Fibroblast of skin of left quadriceps (primary cell): ENCODE data around the gene PAQR9.

ENCODE experiments used
- DNase-seq, 2 experiments: peaks; one replicate each; pipeline ENCODE4 v3.0.0-alpha.2; 2013; ENCODE audit warnings: low read depth in 2 of 2

PAQR9 gene

DNA sequence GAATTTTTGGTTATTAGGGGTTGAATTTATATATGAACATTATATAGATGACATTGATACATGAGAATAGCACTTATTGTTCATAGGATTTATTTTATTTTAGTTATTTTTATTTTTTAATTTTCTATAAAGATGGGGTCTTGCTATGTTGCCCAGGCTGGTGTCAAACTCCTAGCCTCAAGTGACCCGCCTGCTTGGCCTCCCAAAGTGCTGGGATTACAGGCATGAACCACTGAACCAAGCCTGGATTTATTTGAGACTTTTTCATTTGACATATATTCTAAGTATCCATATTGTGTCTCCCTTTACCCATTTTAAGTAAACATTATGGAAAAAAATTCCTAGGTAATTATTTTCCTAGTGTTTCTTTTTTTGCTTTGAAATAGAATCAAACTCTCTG is 12.5 kb downstream of the PAQR9 start:
- DNase-seq: no peak

DNA sequence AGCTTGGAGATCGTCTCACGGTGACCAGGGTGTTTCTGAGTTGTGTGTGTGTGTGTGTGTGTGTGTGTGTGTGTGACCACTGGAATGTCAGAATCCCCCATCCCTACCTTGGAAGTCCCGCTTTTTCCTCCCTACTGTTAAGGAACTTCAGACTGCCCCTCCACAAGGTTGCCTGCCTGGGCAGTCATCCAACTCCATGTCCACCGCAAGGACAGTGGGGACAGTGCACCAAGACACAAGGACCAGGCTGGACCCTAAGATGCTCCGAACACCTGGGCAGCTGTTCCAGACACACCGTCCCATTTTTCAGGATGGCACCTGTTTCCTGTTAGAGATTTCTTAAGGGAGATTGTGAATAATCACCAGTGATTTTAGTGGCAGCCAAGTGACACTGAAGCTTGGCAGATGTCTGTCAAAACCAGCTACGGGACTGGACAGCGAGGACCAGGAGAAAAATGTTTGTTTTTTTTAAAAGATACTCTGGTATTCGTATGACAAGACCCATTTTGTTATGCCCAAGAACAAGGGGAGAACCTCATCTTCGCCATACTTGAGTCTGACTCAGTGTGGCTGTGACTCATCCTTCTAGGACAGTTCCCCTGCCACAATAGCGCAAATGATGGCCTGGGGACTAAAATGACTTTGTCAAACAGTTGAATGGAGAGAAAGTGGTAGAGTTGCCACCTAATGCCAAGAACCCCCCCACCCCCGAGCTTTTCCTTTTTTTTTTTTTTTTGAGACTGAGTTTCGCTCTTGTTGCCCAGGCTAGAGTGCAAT is 15.5 kb downstream of the PAQR9 start:
- no peak for DNase-seq

DNA sequence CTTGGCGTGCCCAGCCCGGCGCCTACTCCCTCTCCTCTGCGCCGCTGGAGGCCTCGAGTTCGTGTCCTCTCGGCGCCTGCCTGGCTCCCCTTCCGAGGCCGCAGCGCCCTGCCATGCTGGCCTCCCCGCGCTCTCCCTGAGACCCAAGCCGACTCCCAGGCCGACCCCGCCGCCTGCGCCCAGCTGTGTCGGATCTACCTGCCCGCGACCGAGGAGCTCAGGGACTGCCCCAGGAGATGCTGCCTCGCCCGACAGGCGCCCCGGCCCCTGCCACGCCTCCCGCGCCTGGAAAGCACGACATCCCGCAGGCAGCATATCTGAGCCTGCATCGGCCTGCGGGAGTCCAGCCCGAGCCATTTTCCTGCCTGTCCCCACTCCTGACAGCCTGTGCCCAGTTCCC is 16.1 kb downstream of the PAQR9 start:
- DNase-seq: no peak

DNA sequence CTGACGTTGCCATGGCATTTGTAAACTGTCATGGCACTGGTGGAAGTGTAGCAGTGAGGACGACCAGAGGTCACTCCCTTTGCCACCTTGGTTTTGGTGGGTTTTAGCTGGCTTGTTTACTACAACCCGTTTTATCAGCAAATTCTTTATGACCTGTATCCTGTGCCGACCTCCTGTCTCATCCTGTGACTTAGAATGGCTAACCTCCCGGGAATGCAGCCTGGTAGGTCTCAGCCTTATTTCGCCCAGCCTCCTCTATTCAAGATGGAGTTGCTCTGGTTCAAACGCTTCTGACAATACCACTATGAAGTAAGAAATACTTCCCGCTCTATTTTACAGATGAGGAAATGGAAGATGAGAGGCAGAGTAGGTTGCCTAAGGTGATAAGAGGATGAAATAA is 16.6 kb downstream of the PAQR9 start:
- DNase-seq: no peak

DNA sequence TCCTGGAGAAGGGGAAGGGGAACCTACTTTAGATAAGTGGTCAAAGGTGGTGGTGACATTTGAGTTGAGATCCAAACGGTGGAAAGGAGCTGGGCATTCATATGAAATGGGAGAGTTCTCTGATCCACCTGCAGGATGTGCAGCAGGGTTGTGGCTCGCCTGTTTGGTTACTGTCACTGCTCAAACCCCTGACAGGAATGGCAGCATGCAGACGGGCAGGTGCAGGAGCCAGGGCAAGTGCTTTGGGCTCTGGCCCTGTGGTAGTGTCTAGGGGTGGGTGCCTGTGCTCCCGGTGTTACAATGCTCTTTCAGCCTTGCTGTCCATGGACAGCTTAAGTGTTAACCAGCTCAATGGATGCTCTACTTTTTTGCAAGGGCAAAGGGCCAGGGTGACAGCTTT is 18.5 kb downstream of the PAQR9 start:
- no peak for DNase-seq

DNA sequence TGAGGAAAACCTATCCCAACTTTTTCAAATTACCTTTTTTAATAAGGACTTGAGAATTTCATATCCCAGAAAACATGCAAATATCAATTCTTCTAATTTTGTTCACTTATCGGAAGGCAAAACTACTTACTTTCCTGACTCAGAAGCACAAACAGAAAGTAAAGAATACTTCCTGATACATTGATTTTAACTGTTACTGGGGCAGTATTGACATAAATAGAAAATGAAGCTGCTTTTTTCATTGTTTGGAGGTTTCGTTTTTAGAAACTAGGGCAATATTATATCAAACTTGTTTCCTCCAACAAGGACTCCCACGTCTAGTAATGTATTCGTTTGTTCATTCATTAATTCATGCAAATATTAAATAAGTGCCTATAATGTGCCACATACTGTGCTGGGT is 19.1 kb downstream of the PAQR9 start:
- no peak for DNase-seq

DNA sequence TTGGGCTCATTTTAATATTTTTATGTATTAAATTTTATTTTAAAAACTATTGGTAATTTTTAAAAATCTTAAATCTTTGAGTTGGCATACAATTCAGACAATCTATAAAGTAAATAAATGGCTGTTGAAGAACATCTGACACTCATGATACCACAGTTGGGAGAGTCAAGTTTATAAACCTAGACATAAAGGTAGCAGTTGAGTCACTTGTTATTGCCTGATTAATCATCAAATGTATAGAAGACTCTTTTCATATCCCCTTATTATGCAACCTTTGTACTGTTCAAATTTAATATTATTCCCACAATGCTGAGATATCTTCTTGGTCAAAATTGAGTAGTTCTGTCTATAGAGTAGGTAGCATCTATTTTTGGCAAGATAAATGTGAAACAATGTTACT is 19.6 kb downstream of the PAQR9 start:
- DNase-seq: no peak

DNA sequence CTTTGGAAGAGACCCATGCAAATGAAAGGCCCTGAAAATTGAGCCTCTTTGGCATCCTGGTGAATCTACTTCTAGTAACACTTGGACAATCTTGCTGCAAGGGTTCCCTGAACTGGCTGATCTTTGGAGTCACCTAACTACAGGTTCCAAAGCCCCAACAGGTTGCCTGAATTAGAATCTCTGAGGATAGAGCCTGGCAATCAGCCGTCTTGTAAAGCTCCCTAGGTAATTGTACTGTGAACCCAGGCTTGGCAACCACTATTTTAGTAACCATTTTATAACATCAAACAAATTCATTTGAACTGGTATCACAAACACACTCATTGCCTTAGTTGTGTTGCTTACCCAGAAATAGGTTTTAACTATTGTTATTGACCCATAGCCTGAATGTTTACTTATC is 20.1 kb downstream of the PAQR9 start:
- DNase-seq: no peak

DNA sequence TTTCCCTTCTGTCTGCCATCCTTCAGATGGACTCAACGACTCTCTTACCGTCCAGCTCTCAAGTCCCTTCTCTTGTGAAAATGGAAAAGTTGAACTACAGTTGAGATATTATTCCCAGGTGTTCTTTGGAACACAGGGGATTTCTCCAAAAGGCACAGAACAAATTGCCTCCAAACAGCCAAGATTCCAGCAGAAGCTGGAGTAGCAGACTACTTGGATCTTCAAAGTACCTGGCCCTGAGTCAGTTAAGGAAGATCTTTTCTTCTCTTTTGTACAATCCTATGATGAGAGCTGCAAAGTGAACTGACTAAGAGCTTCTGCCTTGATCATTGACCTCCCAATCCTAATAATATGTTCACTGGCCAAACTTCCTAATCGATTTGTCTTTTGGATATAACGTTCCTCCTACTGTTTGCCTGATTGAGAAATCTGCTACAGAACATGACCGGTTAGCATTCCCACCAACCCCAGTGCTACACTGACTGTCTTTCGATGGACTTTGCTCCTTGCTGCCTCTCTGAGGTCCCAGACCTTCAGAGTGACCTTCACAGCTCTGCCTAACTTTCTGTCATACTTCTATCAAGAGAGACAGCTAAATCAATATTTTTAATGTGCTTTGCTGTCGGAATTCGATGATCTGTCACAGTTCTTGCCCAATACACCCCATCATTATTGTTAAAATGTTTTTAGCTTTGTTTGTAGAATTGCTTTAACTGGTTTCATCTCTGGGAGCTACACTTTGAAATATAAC is 21.9 kb downstream of the PAQR9 start:
- no peak for DNase-seq

DNA sequence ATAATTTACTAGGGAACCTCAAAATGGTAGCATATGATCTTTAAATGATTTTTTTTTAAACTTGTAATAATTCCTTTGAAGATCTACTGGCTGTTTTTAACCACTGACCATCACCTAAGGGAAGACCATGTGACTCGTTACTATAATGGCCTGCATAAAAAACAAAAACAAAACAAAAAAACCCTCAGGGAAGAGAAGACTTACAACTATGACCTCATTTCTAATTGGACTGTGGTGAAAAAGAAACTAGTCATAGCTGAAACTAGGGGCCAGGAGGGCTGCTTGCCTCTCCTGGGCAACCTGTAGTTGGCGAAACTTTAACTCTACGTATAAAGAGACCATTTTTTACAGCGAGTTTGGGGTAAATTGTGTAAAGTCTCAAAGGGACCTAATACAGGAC is 23.0 kb downstream of the PAQR9 start:
- DNase-seq: no peak

DNA sequence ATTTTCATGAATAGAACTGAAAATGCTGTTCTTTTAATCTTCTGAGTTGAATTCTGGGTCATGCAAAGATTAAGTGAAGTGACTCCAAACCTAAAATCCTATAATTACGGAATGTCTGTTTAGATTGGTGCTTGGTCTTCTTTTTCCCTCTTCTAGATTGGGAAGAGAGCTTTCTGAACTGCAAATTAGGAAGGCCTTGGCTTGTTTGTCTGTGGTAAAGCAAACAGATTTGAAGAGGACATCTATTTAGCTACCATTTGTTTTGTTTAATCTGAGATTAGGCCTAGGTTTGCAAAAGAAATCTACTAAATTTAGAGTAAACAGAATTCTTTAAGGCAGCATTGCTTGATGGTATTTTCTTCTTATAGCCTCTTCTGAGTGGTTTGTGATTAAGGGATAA is 23.5 kb downstream of the PAQR9 start:
- no peak for DNase-seq

DNA sequence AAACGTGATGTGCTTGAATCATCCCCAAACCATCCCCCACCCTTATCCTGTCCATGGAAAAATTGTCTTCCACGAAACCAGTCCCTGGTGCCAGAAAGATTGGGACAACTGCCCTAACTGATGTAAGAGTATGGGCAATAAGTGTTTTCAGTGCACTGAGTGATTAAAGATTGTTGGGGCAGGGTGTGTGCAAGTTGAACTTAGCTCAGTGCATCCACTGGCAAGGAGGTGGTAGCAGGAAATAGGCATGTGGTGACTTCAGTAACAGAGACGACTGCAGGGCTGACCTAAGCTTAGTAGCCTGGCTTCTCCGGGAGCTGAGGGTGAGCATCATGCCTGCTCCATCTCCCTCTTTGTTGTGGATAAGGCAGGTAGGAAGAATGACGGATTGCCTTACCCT is 27.5 kb downstream of the PAQR9 start:
- DNase-seq: no peak

DNA sequence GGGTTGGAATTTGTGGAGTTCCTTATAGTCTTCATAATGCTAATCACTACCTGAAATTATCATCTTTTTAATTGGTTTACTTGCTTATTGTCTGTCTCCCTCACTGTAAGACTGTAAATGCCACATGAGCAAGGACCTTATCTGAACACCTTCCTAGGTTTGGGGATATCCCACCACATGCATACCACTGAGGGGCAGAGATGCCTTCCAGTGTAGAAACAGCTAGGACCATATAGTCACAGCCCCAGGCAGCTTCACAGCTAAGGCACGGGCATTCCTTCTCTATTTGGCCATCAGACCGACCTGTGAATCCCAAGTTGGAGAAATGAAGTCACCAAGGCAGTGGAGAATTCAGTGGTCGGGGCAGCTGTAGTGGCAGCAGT is 28.6 kb downstream of the PAQR9 start:
- DNase-seq: no peak

DNA sequence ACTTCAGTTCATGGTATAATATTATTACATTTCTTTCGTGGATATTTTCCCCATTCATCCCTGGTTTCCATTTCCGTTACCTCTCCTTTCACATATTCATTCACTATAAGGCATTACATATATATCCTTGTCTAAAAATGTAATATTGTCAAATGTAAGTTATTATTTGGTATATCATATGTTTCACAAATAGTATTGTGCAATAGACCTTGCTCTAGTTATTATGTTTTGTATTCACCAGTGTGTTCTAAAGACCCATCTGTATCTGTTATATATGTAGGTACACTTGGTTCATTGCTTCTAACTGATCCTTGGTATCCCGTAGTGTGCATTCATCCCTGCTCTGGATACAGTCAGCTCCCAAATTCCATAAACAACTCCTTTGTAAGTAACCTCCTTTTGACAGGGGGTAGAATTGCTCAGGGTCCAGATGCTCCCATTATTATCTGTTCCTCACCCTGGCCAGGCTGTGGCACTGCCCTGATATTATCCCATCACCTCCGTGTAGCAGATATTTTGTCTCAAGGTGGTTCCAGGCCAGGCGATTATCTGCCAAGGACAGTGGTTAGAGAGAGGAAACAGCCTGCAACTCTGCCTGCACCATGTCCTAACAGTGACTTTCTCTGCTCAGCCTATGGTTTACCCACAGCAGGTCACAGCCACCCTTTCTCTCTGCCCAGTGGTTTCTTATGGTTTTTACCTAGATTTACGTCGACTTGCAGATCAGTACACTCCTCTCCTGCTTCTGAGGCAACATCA is 29.2 kb downstream of the PAQR9 start:
- DNase-seq: no peak

DNA sequence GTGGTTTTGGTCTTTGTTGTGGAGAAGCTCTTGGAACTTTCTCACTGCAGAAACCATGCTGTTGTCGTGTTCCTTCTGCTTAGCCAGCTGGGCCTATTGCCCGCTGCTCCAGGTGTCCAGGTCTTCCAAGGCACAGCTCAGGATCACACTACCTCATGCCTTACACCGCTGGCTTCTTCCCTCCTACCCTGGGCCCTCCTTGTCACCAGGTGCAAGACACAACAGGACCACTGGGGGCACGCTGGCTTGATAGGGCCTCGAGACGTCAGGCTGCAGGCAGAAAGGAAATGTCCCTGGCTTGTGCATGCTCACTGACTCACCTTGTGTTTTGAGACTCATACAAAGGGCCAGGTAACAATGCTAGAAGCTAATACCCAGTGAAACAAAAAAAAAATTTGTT is 32.3 kb downstream of the PAQR9 start:
- no peak for DNase-seq

DNA sequence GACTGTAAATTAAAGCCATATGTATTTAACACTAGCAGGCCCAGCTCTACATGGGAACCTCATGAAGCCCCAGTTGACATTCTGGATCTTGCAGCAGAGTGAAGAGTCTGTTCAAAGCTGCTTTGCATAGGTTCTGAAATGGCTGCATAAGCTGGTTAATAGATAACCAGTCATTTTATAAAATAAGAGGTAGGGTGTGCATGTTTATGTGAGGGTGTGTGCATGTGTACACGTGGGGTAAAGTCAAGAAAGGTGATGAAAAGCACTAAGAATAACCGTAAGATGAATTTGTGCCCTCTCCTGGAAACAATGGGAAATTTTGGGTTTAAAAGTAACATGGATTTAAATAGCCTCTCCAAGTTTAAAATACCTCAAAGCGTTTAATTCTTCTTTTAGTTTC is 33.0 kb downstream of the PAQR9 start:
- no peak for DNase-seq

DNA sequence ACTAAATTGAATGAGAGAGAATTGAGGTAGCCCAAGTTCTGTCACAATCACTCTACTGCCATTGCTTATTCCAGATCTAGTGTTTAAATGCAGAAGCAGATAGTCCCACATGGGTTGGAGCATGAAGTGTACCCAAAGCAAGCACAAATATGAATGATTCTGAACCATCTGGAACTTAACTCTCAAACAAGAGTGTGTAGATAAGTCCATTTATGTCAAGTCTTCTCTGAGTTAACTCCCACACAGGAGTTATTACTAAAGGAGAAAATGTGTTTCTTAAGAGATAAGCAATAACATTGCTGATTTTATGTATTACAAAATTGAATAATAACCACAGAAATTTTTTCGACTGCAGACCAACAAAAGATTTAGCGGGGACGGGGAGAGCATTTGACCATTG is 33.6 kb downstream of the PAQR9 start:
- no peak for DNase-seq

DNA sequence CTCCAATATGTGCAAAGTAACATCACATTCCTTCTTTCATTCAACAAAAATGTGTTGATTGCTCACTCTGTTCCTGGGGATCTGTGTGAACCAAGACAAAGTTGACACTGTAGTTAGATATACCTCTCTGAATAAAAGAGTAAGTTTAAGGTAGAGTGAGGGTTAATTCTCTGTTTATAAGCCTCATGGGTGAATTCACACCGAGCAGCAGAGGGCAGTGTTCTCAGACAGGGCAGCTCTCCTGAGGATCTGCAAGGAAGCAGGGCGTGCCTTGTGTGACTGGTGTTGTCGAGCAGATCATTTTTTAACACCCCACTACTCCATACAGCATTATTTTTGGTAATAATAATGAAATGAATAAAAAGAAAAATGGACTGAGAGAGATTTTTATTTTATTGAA is 34.4 kb downstream of the PAQR9 start:
- no peak for DNase-seq

DNA sequence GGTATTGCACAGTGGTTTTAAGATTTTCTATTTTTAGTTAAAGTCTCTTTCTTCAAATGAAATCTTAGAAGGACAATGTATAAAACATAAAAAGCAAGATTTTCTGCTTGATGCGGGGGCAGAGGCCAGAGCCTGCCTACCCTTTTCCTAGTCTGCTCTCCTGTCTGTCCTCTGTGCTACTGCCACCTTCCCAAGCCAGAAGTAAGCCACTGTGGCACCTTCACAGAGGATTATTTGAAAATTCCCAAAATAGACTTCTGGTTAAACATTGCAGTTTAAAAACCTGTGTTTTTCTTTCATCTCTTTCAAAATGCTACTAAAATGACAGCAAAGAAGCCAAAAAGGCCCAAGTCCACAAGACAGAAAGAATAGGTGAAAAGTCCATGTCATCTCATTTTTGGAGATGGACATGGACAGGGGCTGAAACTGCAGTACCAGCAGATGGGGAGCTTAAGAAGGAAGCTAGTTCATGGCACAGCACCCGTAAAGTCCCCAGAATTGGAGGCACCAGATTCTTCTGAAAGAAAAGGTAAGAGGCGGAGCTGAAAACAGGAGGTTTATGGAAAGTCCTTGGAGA is 37.0 kb downstream of the PAQR9 start:
- no peak for DNase-seq

DNA sequence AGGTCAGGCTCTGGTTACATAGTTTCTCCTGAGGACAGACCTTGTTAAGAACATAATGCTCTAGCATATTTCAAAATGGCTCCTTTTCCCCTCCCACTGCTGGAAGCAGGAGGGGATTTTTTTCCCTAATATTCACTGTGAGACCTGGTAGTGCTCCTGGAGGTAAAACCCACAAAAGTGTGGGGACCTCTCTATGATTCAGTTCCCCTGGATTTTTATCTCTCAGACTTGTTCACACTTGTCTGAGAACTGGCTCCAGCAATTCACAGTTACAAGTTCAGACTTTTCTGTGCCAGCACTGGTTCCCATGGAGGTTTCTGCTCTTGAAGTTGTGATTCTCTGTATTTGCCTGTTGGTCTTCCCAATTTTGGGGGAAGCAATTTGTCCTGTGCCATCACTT is 38.3 kb downstream of the PAQR9 start:
- no peak for DNase-seq

DNA sequence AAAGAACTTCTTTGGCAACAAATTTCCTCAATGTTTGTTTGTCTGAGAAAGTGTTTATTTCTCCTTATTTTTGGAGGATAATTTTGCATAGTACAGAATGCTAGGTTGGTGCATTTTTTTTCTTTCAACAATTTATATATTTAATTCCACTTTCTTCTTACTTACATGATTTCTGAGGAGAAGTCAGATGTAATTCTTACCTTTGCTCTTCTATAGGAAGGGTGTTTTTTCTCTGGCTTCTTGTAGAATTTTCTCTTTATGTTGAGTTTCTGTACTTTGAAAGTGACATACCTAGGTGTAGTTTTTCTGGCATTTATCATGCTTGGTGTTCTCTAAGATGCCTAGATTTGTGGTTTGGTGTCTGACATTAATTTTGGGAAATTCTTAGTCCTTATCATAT is 39.8 kb downstream of the PAQR9 start:
- no peak for DNase-seq

DNA sequence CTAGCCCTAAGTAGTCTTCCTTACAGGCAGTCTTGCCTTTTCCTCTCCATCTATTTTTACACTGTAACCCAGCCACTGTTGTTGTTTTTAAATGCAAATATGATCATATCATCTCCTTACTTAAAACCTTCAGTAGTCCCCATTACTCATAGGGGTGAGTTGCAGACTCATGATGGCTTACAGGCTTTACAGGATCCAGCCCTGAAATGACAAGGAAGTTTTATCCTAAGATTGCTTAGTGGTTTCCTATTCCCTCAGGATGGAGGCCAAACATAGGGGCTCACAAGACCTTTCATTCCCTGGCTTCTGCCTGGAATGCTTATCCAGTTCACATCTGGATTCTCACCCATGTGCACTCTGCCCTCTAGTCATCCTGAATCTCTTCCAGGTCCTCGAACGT is 46.9 kb downstream of the PAQR9 start:
- no peak for DNase-seq

DNA sequence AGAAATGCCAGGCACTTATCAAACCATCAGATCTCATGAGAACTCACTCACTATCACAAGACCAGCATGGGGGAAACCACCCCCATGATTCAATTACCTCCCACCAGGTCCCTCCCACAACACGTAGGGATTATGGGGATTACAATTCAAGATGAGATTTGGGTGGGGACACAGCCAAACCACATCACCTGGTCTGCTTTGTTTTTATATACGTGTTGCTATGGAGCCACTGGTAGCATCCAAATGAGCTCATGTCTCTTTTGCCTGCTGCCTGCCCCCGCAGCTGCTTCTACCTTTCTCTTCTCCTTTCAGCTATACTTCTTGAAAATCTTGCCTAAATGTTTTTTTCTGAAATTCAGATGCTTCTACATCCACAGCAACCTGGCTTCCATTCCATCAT is 47.8 kb downstream of the PAQR9 start:
- DNase-seq: no peak
